HG03039 (cell line): ENCODE measurements around the gene CDK9.

Experiments used
- ATAC-seq: cut with Tn5 transposase; IDR thresholded peaks from one replicate; pipeline ENCODE4 v1.9.1; 2021; ENCODE audit warnings: mild to moderate bottlenecking, moderate library complexity; ENCODE audit not compliant: unreplicated experiment

CDK9 gene

DNA sequence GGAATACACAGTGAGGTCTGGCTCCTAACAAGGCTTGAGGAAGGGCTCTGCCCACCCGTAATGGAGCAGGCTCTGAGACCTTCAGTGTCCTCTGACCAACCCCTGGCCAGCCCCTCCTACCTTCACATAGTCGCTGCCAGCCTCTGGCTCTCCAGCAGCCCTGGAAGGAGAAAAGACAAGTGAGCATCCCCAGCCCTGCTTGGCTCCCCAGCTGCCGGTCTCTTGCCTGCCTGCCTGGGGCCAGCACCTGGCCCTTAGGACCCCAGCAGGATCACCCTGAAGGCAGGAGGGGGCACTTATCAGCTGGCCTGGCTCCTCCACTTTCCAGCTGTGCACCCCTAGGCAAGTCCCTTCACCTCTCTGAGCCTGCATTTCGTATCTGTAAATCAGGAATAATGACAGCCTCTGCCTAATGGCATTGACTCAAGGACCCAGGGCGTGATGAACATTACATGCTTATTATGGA is 24.3 kb upstream of the CDK9 start:
- no peak for ATAC-seq

DNA sequence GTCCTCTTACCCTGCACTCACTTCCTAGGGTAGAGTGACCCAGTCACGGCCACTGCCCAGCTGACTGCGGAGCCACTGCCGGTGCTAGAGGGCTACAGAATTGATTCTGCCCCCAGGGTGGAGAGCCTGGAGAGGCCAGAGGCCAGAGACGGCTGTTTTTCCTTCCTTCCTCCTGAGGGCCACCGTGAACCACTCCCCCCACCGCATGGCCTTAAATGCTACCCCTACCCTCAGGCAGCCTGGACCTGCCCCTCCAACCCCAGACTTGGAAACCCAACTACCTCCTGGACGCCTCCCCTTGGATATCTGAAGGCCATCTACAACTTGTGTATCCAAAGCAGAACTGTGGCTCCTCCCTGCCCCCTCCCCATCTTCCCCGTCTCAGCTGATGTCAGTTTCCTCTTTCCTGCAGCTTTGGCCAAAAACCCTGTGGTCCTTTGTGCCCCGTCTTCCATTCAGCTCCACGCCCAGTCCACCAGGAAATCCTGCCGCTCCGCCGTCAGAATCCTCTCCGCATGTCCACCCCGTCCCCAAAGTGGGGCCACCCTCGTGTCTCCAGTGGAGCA is 23.6 kb upstream of the CDK9 start:
- ATAC-seq = no peak

DNA sequence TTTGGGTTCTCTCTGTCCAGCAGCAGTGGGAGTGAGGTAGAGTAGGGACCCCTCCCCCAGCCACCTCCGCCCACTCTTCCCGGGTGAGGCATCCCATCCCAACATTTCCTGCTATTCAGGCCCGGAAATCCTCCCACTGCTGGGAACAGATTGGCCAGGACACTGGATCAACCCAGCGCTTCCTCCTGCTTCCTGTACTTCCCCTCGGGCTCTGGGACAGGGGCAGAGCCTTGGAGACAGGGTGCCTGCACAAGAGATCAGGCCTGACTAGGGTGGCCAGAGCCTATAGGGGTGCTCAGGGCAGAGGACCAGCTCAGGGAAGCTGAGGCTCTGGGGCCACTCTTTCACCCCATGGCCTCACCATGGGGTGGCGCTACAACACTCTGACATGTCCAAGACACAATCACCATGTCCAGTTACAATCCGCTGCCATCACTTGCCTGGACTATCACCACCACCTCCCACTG is 21.9 kb upstream of the CDK9 start:
- ATAC-seq = no peak

GRCh38 chr9:127765418-127765817 is 20.4 kb upstream of the CDK9 start:
- no peak for ATAC-seq

DNA sequence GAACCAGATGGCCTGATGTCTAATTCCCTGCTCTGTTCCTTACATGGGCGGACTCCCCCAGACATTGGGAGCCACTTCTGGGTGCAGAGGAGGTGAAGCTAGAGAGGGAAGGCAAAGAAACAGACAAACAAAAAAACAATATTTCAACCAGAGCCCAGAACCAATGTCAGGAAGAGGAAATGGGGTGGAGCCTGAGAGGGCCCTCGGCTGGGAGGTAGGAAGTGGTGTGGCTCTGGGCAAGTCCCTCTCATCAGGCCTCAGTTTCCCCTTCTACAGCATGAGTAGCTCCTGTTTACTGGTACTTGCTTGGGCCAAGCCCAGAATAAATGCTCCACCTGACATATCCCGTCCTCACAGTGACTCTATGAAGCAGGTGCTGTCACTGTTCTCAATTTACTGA is 18.4 kb upstream of the CDK9 start:
- ATAC-seq = no peak

GRCh38 chr9:127767909-127768331 is 17.9 kb upstream of the CDK9 start:
- ATAC-seq = no peak

GRCh38 chr9:127768698-127769097 is 17.1 kb upstream of the CDK9 start:
- ATAC-seq = no peak

- ATAC-seq = no peak
Measured at GRCh38 chr9:127769101-127769500, 16.7 kb upstream of the CDK9 start.

DNA sequence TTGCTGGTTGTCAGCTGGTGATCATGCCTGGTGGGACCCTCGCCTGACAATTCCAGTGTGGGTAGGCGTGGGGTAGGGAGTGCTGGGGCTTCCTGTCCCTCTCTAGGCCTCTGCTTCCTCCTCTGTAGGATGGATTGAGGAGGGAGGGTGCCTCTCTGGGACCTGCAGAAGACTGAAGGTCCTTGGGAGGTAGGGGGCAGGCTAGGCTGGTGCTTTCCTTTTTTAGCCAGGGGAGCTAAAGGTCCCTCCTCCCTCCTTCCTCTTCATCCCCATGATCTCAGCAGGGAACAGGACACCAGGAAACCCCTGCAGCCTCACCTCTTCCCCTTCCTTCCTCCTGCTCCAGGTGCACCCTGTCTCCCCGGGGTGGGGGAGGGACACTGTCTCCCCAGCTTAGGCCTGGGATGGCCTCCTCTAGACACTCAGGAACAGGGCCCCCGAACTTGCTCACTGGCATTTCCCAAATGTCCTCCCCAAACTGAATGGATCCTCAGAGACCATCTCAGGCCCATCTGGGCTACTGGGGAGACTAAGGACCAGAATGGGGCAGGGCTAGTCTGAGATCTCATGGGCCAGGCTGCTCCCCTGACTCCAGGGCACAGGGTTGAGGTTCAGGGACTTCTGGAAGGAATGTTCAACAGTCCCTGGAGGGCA is 15.8 kb upstream of the CDK9 start:
- ATAC-seq = no peak

DNA sequence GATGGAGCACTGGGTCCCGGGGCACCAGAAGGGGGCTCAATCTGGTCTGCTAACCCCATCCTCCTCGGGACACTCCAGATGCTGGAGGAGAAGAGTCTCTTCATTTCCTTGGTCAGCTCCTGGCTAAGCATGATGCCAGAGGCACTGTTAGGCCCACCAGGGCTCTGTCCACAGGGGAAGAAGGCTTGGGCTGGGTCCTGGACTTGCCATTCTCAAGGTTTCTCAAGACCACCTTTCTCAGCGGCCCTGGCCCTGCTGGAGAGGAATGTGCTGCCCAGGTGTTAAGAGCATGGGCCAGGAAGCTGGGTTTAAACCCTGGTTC is 15.3 kb upstream of the CDK9 start:
- ATAC-seq = no peak

DNA sequence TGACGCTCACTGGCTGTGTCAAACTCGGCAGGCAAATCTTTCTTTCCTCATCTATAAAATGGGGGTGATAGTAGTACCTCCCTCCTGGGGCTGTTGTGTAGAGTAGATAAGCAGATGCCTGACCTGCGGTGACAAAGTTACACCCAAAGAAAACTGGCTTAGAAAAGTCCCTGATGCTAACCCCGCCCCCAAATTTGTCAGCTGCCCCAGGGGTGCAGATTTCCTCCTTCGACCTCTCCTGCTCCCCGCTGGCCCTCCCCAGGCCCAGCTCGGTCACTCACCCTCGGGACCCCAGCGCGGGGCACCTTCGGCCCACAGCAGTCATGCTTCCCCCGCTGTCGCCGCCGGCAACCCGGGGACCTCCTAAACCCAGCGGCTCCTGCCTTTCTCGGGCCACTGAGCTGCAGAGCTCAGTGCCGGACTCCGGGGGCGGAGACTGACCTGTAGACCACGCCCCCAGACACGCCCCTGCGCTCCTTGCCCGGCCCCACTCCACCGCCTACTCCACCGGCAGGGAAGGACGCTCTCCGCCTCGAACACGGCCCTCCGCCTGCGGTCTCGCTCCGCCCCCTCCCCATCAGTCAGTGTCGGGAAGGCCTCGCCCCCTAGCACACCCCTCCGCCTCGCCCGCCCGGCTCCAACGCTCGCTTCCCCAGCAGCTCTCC is 14.8 kb upstream of the CDK9 start:
- ATAC-seq = peak; percentile 85

DNA sequence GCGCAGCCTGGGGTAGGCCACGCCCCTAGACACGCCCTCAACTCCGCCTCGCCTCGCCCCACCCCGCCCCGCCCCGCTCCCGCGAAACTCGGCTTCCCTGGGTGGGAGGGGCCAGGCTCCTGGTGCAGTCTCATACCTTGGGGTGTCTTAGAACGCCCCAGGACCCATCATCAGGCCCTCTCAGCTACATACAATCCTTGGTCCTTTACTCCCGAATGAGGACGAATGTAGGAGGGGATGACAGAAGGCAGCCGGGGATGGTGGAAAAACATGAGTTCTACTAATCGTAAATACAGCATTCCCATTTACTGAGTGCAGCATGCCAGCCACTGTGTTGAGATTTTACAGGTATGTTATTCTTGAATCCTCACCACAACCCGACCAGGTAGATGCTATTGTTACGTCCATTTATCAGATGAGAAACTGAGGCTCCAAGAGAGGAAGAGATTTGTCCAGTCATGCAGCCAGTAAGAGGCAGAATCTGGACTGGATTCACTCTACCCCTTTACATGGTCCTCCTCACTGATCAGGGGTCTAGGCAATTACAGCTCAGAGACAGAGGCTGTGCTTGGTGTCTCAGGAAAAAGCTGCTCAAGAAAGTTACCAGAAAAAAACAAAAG is 14.2 kb upstream of the CDK9 start:
- ATAC-seq = no peak

DNA sequence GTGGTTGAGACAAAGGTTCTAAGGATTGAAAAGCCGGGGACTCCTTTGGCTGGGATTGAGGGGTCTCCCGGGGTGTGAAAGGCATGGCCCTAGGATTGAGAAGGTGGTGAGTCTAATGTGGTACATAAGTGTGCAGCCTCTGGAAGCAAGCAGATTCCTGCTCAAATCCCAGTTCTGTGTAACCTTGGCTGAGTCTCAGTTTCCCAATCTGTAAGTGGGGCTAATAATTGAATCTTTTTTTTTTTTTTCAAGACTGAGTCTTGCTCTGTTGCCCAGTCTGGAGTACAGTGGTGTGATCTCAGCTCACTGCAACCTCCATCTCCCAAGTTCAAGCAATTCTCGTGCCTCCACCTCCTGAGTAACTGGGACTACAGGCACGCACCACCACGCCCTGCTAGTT is 13.2 kb upstream of the CDK9 start:
- no peak for ATAC-seq

DNA sequence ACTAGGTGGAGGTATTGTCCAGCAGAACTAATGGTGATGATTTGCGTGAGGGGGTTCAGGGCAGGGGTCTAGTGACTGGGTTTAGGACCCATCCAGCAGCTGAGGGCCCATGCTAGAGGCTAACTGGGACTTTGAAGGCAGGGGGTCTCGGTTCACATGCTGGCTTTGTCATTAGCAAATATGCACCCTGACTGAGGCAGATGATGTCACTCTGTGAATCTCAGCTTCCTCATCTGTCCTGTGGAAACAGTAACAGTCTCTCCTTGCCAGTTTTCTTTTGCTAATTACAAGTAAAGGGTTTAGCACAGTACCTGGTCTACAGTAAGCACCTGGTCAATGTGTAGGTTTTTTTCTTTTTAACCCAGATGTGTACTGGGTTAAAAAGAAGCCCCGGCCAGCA is 12.6 kb upstream of the CDK9 start:
- no peak for ATAC-seq

DNA sequence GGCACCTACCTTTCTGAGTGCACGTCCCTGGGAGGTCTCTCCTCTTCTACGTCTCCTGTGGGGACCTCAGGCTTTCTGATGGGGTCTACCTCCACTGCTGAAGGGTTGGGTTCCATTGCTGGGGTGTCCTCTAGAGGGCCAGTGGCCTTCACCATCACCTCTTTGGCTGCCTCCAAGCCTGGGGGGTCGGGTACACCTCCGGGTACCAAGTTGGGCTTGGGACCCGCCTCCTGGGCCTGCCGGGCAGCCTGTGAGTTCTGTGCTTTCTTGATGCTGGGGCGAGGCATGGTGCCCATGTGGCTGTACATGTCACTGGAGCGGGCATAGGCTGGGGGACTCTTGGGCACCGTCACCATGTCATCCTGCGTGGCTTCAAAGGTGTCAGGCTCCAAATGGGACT is 11.9 kb upstream of the CDK9 start:
- no peak for ATAC-seq

- ATAC-seq = no peak
Measured at GRCh38 chr9:127776195-127776923, 9.5 kb upstream of the CDK9 start.

- ATAC-seq = no peak
Measured at GRCh38 chr9:127776924-127777289, 8.9 kb upstream of the CDK9 start.

GRCh38 chr9:127777368-127777980 is 8.4 kb upstream of the CDK9 start:
- ATAC-seq = no peak

DNA sequence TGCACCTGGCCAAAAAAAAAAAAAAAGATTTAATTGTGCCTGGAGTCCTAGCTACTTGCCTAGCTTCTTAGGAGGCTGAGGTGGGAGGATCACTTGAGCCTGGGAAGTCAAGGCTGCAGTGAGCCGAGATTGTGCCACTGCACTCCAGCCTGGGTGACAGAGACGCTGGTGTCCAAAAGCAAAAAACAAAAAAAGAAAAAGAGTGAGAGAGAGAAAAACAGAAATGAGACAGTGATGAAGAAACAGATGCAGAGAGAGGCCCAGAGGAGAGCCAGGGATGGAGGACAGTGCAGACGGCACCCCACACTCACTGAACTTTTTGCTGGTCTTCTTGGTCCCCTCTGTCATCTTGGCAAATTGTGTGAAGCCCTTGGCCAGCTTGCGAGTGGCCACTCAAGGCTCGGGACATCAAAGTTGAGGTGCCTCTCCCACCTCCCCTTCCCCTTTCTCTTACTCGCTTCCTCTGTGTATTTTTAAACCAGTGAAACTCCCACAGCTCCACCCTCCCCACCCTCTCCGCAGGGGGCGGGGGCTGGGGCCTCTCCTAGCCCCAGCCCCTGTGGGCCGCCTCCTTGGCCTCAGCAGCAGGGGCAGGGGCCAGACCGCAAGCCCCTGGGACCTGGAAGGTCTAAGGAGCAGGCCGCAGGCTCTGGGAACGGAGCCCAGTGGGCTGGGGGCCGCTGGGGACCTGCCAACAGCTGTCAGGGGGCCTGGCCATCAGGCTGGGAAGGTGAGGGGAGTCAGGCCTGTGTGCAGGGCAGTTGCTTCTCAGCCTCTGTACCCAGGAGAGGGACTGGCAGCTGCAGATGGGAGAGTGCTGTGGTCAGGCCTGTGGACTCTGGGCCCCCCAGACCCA is 7.3 kb upstream of the CDK9 start, which contains the start of gene SH2D3C:
TSS of gene SH2D3C (minus strand) at position 387 of the 856 bp plus-strand sequence. CDS start at position 348, 39 bp downstream.
- ATAC-seq = peak; percentile 36
